Retina (tissue), 1 donor: ENCODE measurements around the gene EPHA3.
"Not testable (repeated sequence)": the region's sequence is repeated elsewhere in the genome, so short reads cannot be mapped to it uniquely, and the experiment has no call there.

Experiments used
- DNase-seq: peaks from one replicate; pipeline ENCODE4 v3.0.0-alpha.2; 2016

Gene EPHA3

GRCh38 chr3:89289574-89290190 lies 182.3 kb downstream of the EPHA3 start:
- DNase-seq = no peak

- DNase-seq = no peak
Observed at GRCh38 chr3:89297199-89297598, 189.8 kb downstream of the EPHA3 start.

- no peak for DNase-seq
Observed at GRCh38 chr3:89300526-89300925, 193.1 kb downstream of the EPHA3 start.

- no peak for DNase-seq
Observed at GRCh38 chr3:89300981-89301380, 193.6 kb downstream of the EPHA3 start.

GRCh38 chr3:89303701-89304100 lies 196.3 kb downstream of the EPHA3 start:
- DNase-seq = no peak

DNA sequence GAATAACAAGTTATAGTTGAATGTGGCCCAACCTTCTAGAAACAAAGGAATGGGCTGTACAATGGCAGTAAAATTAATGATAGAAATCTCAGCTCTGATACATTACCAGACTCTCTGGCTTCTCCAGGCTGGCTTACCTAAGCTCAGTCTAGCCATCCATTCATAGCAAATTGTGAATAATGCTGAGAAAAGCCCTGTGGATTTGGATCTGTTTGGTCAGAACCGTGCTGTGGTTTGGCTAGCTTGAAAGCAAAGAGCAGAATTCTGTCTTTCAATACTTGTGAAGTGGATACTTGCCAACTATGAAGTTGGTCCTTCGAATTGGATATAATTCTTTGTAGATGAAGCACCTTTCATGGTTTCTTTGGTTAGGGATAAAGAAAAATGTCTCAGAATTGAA lies 199.1 kb downstream of the EPHA3 start:
- DNase-seq = no peak

GRCh38 chr3:89311581-89311980 lies 204.2 kb downstream of the EPHA3 start:
- no peak for DNase-seq

- DNase-seq = no peak
Observed at GRCh38 chr3:89312141-89312540, 204.7 kb downstream of the EPHA3 start.

DNA sequence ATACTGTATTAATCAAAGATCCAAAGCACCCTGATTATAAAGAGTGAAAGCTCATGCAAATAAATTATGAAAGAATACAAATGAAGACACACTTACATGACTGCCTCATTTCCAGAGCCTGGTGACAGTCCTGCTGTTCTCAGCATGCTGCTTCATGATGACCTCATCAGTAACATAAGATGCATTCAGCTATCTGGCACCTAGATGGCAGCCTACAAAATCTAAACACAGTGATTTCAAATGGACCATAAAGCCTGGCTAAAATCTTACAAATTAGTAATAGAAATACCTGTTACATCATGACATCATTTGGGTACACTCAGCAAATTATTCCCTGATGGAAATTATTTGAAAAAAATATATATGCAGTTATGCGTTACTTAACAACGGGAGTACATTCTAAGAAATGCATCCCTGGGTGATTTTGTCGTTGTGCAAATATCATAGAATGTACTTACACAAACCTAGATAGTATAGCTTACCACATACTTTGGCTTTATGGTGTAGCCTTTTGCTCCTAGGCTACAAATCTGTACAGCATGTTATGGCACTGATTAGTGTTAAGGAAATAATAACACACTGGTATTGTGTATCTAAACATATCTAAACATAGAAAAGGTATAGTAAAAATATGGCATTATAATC lies 207.2 kb downstream of the EPHA3 start:
- peak; percentile 25 for DNase-seq

GRCh38 chr3:89315750-89316470 lies 208.5 kb downstream of the EPHA3 start:
- peak; percentile 9 for DNase-seq

DNA sequence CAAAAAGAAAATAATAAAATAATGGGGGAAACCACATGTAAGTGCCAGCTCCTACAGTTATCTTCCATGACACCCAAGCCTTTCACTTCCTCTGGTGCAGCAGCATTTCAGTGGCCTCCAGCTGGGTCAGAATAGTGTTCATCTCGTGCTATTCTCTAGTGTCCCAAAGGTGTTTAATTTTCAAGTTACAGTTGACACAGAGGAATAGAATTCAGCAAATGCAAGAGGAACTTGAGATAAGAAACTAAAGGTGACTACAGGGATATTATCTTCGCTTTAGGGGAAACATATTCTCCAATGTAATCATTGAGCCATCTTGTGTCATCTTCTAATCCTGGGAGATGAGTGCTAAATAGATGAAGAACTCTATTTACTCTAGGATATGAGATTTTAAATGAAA lies 212.8 kb downstream of the EPHA3 start:
- no peak for DNase-seq

GRCh38 chr3:89326997-89327396 lies 219.6 kb downstream of the EPHA3 start:
- DNase-seq = no peak

GRCh38 chr3:89332386-89332785 lies 225.0 kb downstream of the EPHA3 start:
- no peak for DNase-seq

- DNase-seq = no peak
Observed at GRCh38 chr3:89332793-89333192, 225.4 kb downstream of the EPHA3 start.

DNA sequence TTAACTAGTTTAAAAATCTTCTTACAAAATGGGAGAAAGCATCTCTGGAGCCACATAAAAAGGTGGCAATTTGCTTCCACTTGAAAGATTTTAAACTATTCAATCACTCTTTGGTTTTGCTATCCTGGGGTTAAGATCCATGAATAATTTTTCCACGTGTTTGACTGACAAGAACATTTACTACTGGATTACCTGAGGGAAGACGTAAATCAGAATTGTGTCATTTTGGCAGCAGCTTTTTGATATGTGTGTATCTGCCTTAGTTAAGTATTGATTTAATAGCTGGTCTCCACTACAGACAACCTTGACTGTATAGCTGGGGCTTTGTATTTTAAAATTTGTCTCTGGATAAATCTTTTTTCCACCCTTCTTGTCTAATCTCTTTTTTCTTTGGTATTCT lies 228.3 kb downstream of the EPHA3 start:
- DNase-seq = no peak

- no peak for DNase-seq
Observed at GRCh38 chr3:89340408-89340807, 233.0 kb downstream of the EPHA3 start.

- DNase-seq = no peak
Observed at GRCh38 chr3:89344076-89344475, 236.7 kb downstream of the EPHA3 start.

DNA sequence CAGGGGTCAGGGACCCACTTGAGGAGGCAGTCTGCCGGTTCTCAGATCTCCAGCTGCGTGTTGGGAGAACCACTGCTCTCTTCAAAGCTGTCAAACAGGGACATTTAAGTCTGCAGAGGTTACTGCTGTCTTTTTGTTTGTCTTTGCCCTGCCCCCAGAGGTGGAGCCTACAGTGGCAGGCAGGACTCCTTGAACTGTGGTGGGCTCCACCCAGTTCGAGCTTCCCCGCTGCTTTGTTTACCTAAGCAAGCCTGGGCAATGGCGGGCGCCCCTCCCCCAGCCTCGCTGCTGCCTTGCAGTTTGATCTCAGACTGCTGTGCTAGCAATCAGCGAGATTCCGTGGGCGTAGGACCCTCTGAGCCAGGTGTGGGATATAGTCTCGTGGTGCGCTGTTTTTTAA lies 243.5 kb downstream of the EPHA3 start:
- not testable (repeated sequence) for DNase-seq

- DNase-seq = no peak
Observed at GRCh38 chr3:89353465-89353864, 246.0 kb downstream of the EPHA3 start.

DNA sequence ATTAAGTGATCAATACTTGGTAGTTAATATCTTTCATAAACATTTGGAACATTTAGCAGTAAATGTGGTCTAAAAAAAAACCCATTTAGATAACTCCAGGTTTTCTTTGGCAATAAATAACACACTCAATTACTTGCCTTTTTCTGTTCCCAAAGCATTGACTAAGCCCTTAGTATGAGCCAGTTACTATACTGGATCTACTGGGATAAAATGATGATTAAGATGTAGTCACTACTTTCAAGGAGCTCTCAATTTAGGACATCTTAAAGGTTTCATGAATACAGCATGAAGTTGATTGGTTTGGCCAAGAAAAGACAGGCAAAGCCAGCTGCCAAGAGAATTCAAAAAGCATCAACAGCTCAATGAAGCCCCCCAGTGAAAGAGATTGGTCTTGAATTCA lies 250.9 kb downstream of the EPHA3 start:
- no peak for DNase-seq

GRCh38 chr3:89360156-89360555 lies 252.7 kb downstream of the EPHA3 start:
- no peak for DNase-seq

- DNase-seq = no peak
Observed at GRCh38 chr3:89362496-89362895, 255.1 kb downstream of the EPHA3 start.

- DNase-seq = no peak
Observed at GRCh38 chr3:89363171-89363570, 255.8 kb downstream of the EPHA3 start.

GRCh38 chr3:89364314-89364713 lies 256.9 kb downstream of the EPHA3 start:
- DNase-seq = no peak
